ENCODE data around the gene ALDOC. TPM values are rescaled to one million over a fixed set of nuclear protein-coding genes. Genes with fewer than 3 reads are reported as not detected.
A peak's percentile ranks its signal among the peaks of the same experiment; 100 is the strongest.

Gene ALDOC
- total RNA-seq, 1 experiment from 2014 or later: 64.2 TPM

GRCh38 chr17:28552176-28552999 lies 24.3 kb downstream of the ALDOC start, which contains the start of gene UNC119:
TSS of gene UNC119 (minus strand) at chr17:28552624. CDS start at chr17:28552557, 67 bp downstream.
- peak; percentile 63 for DNase-seq (ENCODE audit: low read depth)

- no peak for DNase-seq (ENCODE audit: low read depth)
Observed at GRCh38 chr17:28551421-28552175, 25.1 kb downstream of the ALDOC start.

- DNase-seq (ENCODE audit: low read depth): no peak
Observed at GRCh38 chr17:28550858-28551257, 25.8 kb downstream of the ALDOC start.

DNA sequence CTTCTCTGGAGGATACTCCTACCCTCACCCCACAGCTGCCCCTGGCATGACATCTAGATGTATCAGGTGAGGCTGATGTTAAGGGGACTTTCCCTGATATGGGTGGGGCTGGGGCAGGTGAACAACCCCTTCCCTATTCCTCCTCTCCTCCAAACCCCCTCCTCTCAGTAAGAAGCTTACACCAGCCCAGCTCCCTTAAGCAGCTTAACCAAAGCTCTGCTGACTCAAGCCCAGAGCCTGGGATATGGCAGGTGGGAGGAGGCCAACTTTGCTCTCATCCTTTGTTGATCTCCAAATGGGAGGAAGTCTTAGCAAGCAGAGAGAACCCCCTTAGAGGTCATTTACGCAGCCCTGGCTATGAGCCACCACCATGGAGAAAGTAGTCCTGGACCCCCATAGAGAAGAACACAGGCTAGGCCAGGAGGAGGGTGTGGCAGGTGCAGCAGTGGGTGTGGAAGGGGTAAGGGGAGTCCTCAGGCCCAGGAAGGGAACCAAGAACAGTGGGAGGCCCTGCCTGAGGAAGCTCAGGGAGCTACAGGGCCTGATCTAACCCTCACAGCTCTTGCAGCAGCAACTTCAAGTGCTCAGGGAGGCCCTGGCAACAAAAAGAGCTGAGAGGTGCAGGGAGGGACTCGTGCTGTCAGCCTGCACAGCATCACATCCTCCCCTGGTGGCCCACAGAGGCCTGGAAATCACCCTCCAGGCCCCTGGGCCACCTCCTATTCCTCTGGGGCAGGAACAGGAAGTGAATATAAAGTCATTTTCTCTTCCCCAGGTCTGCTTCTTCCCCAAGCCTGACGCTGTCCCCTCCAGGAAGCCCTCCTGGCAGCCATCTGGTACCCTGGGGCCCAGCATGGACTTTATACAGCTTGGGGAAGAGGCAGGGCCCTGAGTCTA lies 27.2 kb downstream of the ALDOC start:
- no peak for DNase-seq (ENCODE audit: low read depth)

GRCh38 chr17:28548417-28549130 lies 28.1 kb downstream of the ALDOC start:
- DNase-seq (ENCODE audit: low read depth): no peak

DNA sequence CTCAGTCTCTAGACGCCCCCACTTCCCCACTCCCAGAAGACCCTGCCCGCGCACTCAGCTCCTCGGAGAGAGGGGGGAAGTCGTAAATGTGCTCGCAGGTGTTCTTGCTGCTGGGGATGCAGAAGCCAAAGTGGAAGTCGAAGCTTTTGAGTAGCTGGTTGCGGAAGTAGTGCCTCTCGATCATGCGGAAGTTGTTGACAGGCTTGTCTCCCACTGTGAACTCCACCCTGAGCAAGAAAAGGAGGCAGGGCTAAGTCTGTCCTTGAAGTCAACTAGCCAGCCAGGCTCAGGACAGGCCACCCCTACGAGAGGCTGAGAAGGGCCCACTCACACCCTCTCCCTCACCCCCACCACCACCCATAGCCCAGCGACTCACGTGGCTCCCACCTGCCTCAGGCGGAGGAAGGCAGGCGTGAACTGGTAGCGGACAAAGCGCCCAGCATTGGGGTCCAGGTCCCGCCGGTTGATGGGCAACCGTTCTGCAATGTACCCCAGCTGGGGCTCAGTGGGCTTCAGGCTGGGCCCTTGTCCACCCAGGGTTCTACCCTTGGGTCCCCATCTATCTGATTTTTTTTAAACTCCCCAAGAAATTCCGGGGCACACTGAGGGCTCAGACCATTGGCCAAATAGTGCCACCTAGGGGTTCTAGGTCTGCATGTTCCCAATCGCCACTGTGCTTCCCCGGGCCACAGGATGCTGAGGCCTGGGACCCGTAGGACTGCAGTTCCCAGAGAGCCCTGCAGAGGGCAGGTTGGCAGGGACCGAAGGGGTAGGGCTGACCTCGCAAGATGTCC lies 28.9 kb downstream of the ALDOC start:
- peak; percentile 57 for DNase-seq (ENCODE audit: low read depth)

- no peak for DNase-seq (ENCODE audit: low read depth)
Observed at GRCh38 chr17:28547096-28547622, 29.5 kb downstream of the ALDOC start.

DNA sequence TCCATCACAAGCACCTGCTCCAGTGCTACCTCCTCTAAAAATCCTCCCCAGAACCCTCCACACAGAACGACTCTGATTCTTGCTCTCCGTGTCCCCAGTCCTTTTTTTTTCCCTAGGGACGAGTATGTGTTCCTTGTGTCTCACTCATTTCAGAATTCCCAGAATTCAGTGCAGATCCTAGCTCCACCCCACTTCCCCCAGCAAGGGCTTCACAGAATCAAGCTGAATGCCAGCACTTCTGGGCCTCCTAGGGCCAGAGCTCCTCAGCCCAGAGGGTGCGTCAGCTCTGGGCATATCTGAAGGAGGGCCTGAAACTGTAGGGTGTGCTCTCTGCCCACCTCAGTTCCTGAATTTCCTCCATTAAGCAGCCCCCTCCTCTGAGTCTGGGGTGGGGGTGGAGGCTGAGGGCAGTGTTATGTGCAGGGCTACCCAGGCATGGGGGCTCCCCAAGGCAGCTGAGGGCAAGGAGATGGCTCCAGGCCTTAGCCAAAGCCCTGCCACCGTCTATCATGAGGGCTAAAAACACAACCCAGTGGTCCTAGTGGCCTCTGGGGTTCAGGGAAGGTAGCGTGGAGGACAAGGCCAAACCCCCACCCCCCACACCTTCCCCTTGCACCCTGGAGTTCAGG lies 30.8 kb downstream of the ALDOC start:
- no peak for DNase-seq (ENCODE audit: low read depth)

DNA sequence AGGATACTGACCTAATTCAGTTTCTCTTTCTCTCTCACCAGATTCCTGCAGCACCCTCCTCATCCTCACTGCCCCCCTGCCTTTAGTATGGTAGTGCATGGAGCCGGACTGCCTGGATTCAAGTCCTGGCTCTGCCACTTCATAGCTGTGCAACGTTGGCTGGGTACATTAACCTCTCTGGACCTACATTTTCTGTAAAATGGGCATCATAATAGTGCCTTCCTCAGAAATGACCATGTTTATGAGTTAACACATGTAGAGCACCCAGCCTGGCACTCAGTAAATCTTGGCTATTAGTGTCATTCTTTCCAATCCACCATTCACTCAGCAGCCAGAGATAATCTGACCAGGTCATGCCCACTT lies 31.6 kb downstream of the ALDOC start:
- DNase-seq (ENCODE audit: low read depth): no peak

GRCh38 chr17:28544402-28545140 lies 32.1 kb downstream of the ALDOC start:
- DNase-seq (ENCODE audit: low read depth): no peak

DNA sequence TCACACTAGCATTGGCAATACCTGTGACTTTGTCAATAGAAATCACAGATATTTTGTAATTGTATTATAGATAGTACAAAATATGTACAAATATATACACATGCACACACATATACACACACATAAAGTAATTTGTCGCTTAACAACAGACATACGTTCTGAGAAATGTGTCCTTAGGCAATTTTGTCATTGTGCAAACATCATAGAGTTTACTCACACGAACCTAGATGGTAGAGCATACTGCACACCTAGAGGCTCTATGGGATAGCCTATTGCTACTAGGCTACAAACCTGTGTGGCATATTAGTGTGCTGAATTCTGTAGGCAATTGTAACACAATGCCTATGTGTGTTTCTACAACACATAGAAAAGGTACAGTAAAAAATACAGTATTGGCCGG lies 35.3 kb downstream of the ALDOC start:
- no peak for DNase-seq (ENCODE audit: low read depth)

DNA sequence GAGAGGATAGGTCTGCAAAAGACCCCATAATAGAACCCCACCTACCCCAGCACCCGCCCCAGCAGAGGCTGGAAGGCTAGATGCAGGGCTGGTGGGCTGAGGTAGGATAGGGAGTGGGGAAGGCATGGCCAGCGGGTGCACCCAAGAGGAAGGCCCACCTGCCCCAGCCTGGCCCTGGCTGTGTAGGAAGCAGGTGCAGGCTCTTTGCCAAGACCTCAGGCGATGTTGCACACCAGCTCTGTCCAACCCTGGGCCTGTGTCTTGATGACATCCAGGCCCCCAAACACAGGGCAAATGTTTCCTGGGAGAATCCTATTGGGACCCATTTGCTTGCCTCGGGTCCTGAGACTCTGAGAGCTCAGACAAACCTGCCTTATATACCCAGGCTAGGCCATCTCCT lies 36.5 kb downstream of the ALDOC start:
- no peak for DNase-seq (ENCODE audit: low read depth)

GRCh38 chr17:28538296-28538895 lies 38.3 kb downstream of the ALDOC start:
- no peak for DNase-seq (ENCODE audit: low read depth)

- DNase-seq (ENCODE audit: low read depth): no peak
Observed at GRCh38 chr17:28537219-28537610, 39.5 kb downstream of the ALDOC start.

DNA sequence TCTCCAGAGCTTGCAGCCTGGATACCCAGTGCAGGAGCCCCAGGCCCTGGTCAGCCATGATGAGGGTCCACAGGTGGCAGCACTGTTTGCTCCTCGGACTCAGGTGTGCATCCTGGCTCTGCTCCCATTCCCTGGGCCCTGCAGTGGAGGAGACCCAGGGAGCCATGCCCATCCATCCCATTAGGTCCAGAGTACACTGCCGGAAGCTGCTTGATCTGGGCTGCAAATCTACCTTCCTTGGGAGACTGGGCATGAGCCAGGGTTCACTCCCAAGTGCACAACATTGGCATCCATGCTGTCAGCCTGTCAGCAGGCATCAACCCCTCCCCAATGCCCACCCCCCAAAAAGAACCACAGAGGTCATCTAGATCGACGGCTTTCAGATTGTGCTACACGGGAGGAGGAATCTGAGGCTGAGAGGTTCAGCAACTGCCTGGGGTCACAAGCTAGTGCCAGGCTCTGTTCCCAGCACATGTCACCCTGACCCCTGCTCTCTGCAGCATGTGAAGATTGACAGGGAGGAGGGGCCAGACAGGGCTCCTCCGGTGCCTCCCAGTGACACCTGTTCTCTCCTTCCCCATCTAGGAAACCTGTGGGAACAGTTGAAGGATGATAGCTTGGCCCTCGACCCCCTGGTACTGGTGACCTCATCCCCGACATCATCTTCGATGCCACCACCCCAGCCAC lies 40.0 kb downstream of the ALDOC start:
- DNase-seq (ENCODE audit: low read depth): no peak

GRCh38 chr17:28534740-28535375 lies 41.8 kb downstream of the ALDOC start:
- no peak for DNase-seq (ENCODE audit: low read depth)

DNA sequence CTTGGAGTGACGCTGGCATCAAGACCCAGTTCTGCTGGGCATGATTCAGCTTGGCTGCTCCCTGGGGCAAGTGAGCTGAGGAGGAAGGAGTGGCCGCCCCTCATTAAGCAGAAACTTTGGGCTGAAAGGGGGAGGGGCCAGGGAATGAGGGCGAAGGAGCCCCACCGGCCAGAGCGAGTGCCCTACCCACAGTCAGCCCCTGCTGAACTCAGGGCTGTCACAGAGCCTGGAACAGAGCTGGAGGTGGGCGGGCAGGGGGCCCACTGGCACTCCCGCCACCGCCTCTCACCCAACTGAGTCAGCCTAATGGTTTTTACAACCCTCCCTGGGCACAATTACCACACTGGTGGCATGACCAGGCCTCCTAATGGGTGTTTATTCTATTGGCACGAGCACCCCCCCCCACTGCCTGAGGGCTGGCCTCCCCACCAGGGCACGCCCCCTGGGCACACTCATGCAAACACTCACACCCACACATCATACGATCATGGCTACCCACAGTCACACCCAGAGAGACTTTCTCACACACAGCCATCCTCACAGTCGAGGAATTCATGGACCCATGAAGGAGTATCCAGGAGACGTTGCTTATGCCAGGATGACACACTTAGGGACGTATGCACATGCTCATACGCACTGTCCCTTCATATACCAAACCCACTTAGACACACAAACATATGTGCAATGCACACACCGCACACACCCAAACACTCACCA lies 43.4 kb downstream of the ALDOC start:
- peak; percentile 28 for DNase-seq (ENCODE audit: low read depth)
